GM20000 (cell line): ENCODE measurements around the gene SCN5A.

Experiments
- DNase-seq: peaks from one replicate; pipeline ENCODE4 v3.0.0; 2012; ENCODE audit warnings: low spot score
- CTCF ChIP-seq: IDR thresholded peaks from 2 replicates; pipeline ENCODE4 v1.5.1; 2012; ENCODE audit warnings: mild to moderate bottlenecking, control low read depth; ENCODE audit errors: extremely low read depth, missing control alignments

The SCN5A gene

GRCh38 chr3:38626171-38626570, 23.3 kb downstream of the SCN5A start:
- no peak for TF ChIP-seq CTCF
- DNase-seq: no peak

GRCh38 chr3:38623539-38623938, 25.9 kb downstream of the SCN5A start:
- no peak for TF ChIP-seq CTCF
- DNase-seq: no peak

- DNase-seq: no peak
- no peak for TF ChIP-seq CTCF
Observed at GRCh38 chr3:38622336-38622735, 27.2 kb downstream of the SCN5A start.

GRCh38 chr3:38620236-38620635, 29.3 kb downstream of the SCN5A start:
- DNase-seq: no peak

GRCh38 chr3:38618343-38618742, 31.1 kb downstream of the SCN5A start:
- DNase-seq: no peak
- no peak for TF ChIP-seq CTCF

More at GRCh38 chr3:38620236-38620635, 29.3 kb downstream of the SCN5A start:
- no peak for TF ChIP-seq CTCF

- TF ChIP-seq CTCF: no peak
- no peak for DNase-seq
Observed at GRCh38 chr3:38617586-38617985, 31.9 kb downstream of the SCN5A start.

- TF ChIP-seq CTCF: no peak
- no peak for DNase-seq
Observed at GRCh38 chr3:38617137-38617536, 32.4 kb downstream of the SCN5A start.
